Measurements from ENCODE around the gene CYSTM1. TPM values are rescaled to one million over a fixed set of nuclear protein-coding genes. Genes with fewer than 3 reads are reported as not detected.

CYSTM1 gene
- total RNA-seq, 1 experiment from 2014 or later, result 27.2 TPM

- ChIA-PET POLR2A (ENCODE audit: unreplicated experiment) (interaction anchor here (0.6 kb wide), 1 partner anchor 762 kb away, joined by 3 read pairs; no protein-coding TSS in a partner anchor), CTCF (interaction anchor here (1.0 to 1.9 kb wide), 3 partner anchors 20 to 118 kb away, joined by 3 to 8 read pairs (median 5); no protein-coding TSS in a partner anchor)
- H3K4me2 ChIP-seq, result no peak overlapping the region
- H3K27ac ChIP-seq, result no peak overlapping the region
- H3F3A ChIP-seq (ENCODE audit: insufficient read depth, low read depth), result peaks cover 16% of the 10 kb centered on the region; the same call in 1 of the 2 replicates
- no peaks in the 10 kb centered on the region for H3K9me3 ChIP-seq (ENCODE audit: insufficient read depth, low read depth)
- no peak overlapping the region for H3K4me3 ChIP-seq
- BruUV-seq (replicated peaks), result no TSS peak
- peaks cover 28% of the 10 kb centered on the region for H3K4me1 ChIP-seq (replicated peaks; ENCODE audit: insufficient read depth)
- intact Hi-C loops (cut with micrococcal nuclease; ENCODE audit: unreplicated experiment), result loop anchor here (5.0 kb wide), 3 partner anchors 64 to 476 kb away; partner anchors contain the start of genes CD14 and CYSTM1
- H3K27me3 ChIP-seq (ENCODE audit: insufficient read depth, low read depth), result no peaks in the 10 kb centered on the region
- TF ChIP-seq EZH2 (IDR thresholded peaks at IDR 0.05; ENCODE audit: low read depth), result no peak
- TF ChIP-seq CTCF (conservative IDR thresholded peaks at IDR 0.05), result no peak
- H3K79me2 ChIP-seq (ENCODE audit: low read depth), result no peaks in the 10 kb centered on the region
- H2AFZ ChIP-seq, result no peak overlapping the region
- no peaks in the 10 kb centered on the region for H3K9me2 ChIP-seq (ENCODE audit: insufficient read depth)
- no peaks in the 10 kb centered on the region for H4K20me1 ChIP-seq (ENCODE audit: insufficient read depth)
- H3K36me3 ChIP-seq (ENCODE audit: low read depth), result 0 out of 2 replicates have a peak, but pooled peaks cover 3% of the 10 kb centered on the region
- DNase-seq, result peak; percentile 59 to 75
Observed at GRCh38 chr5:140240987-140241706, 66.2 kb downstream of the CYSTM1 start.

- Histone ChIP-seq H3K4me3 (no peak overlapping the region), H3K27ac (no peak overlapping the region), H4K20me1 (ENCODE audit: insufficient read depth) (no peaks in the 10 kb centered on the region), H3K4me2 (no peak overlapping the region), H3K79me2 (ENCODE audit: low read depth) (no peaks in the 10 kb centered on the region; the same call in 1 of the 2 replicates), H3K4me1 (replicated peaks; ENCODE audit: insufficient read depth) (peaks cover 37% of the 10 kb centered on the region), H3K9me3 (ENCODE audit: insufficient read depth, low read depth) (no peaks in the 10 kb centered on the region), H3K27me3 (ENCODE audit: insufficient read depth, low read depth) (no peaks in the 10 kb centered on the region), H2AFZ (no peak overlapping the region), H3F3A (ENCODE audit: insufficient read depth, low read depth) (peaks cover 25% of the 10 kb centered on the region; the same call in 1 of the 2 replicates), H3K9me2 (ENCODE audit: insufficient read depth) (no peaks in the 10 kb centered on the region), H3K36me3 (ENCODE audit: low read depth) (0 out of 2 replicates have a peak, but pooled peaks cover 3% of the 10 kb centered on the region)
- intact Hi-C loops (cut with micrococcal nuclease; ENCODE audit: unreplicated experiment), result loop anchor here (5.0 kb wide), 3 partner anchors 65 to 475 kb away; partner anchors contain the start of genes CD14 and CYSTM1
- CTCF ChIA-PET, result interaction anchor here (0.5 to 1.0 kb wide), 2 partner anchors 19 to 64 kb away, joined by 5 to 13 read pairs; no protein-coding TSS in a partner anchor
- no peak; the same call in 1 of the 2 replicates for TF ChIP-seq CTCF (conservative IDR thresholded peaks at IDR 0.05)
- no peak for TF ChIP-seq EZH2 (IDR thresholded peaks at IDR 0.05; ENCODE audit: low read depth)
- POLR2A ChIA-PET (ENCODE audit: unreplicated experiment), result no interaction called here
- BruUV-seq (replicated peaks), result no TSS peak
- no peak for DNase-seq
Observed at GRCh38 chr5:140242099-140242498, 67.1 kb downstream of the CYSTM1 start.

GRCh38 chr5:140242890-140243585 is 68.0 kb downstream of the CYSTM1 start:
- no peak overlapping the region for H3K4me3 ChIP-seq
- H3K27ac ChIP-seq, result no peak overlapping the region
- H3K9me2 ChIP-seq (ENCODE audit: insufficient read depth), result no peaks in the 10 kb centered on the region
- peaks cover 8% of the 10 kb centered on the region; the same call in 1 of the 2 replicates for H3K79me2 ChIP-seq (ENCODE audit: low read depth)
- TF ChIP-seq CTCF (conservative IDR thresholded peaks at IDR 0.05) (no peak), EZH2 (IDR thresholded peaks at IDR 0.05; ENCODE audit: low read depth) (no peak)
- no peaks in the 10 kb centered on the region for H3K9me3 ChIP-seq (ENCODE audit: insufficient read depth, low read depth)
- intact Hi-C loops (cut with micrococcal nuclease; ENCODE audit: unreplicated experiment), result loop anchor here (5.0 kb wide), 3 partner anchors 66 to 474 kb away; partner anchors contain the start of genes CD14 and CYSTM1
- no peak overlapping the region for H2AFZ ChIP-seq
- POLR2A ChIA-PET (ENCODE audit: unreplicated experiment), result interaction anchor here (0.6 kb wide), 1 partner anchor 102 kb away, joined by 3 read pairs; no protein-coding TSS in a partner anchor
- CTCF ChIA-PET, result interaction anchor here (0.8 to 2.3 kb wide), 3 partner anchors 17 to 109 kb away, joined by 3 to 31 read pairs (median 3); no protein-coding TSS in a partner anchor
- DNase-seq, result no peak
- H3K36me3 ChIP-seq (ENCODE audit: low read depth), result 0 out of 2 replicates have a peak, but pooled peaks cover 3% of the 10 kb centered on the region
- H3K4me2 ChIP-seq, result no peak overlapping the region
- H3F3A ChIP-seq (ENCODE audit: insufficient read depth, low read depth), result peaks cover 32% of the 10 kb centered on the region; the same call in 1 of the 2 replicates
- peaks cover 45% of the 10 kb centered on the region for H3K4me1 ChIP-seq (replicated peaks; ENCODE audit: insufficient read depth)
- H3K27me3 ChIP-seq (ENCODE audit: insufficient read depth, low read depth), result no peaks in the 10 kb centered on the region
- no TSS peak for BruUV-seq (replicated peaks)
- no peaks in the 10 kb centered on the region for H4K20me1 ChIP-seq (ENCODE audit: insufficient read depth)
